Uterus (tissue), 2 donors: ENCODE measurements around the gene CCN5.

Experiments
- POLR2A ChIP-seq, 2 donors: fragments of 450-650 bp; IDR thresholded peaks; one replicate each; pipeline ENCODE4 v1.6.1; 2016; ENCODE audit warnings: antibody characterized with exemption in 2 of 2, mild to moderate bottlenecking in 1 of 2, moderate library complexity in 1 of 2
- TF ChIP-seq, protein P1 (sequence below), 4 experiments: fragments of 200-600 bp in 2 of 4; fragments of 450-650 bp in 2 of 4; sonication (generic) in 2 of 4; IDR thresholded peaks; one replicate each; pipeline ENCODE4 v1.5.1; 2016 to 2019; ENCODE audit warnings: antibody characterized with exemption in 4 of 4, mild to moderate bottlenecking in 2 of 4, moderate library complexity in 1 of 4

DNA sequence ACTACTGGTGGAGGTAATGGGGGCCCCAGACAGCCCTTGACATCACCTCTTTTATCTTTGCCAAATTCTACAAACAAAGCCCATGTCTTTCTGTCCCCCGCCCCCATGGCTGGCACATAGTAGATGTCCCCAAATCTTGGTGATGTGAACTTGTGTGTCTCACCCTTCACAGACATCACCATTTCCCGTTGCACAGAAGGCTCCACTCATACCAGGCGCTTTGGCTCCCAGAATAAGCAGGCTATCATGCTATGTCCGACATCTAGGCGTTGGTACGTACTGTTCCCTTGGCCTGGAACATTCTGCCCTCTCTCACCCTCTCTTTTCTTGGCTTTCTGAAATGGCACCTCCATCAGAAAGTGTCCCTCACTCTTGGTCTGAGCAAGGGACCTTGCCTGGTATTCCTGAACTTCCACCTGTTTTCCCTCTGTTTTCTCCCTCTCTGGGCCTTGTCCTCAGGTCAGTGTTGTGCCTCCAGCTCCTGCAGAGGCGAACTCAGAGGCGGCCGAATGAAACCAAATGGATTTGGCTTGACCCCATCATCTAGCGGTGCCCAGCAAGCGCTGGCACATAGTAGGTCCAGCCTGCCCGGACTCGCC lies 968 bp upstream of the CCN5 start:
- TF ChIP-seq, protein P1, sequence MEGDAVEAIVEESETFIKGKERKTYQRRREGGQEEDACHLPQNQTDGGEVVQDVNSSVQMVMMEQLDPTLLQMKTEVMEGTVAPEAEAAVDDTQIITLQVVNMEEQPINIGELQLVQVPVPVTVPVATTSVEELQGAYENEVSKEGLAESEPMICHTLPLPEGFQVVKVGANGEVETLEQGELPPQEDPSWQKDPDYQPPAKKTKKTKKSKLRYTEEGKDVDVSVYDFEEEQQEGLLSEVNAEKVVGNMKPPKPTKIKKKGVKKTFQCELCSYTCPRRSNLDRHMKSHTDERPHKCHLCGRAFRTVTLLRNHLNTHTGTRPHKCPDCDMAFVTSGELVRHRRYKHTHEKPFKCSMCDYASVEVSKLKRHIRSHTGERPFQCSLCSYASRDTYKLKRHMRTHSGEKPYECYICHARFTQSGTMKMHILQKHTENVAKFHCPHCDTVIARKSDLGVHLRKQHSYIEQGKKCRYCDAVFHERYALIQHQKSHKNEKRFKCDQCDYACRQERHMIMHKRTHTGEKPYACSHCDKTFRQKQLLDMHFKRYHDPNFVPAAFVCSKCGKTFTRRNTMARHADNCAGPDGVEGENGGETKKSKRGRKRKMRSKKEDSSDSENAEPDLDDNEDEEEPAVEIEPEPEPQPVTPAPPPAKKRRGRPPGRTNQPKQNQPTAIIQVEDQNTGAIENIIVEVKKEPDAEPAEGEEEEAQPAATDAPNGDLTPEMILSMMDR (IDR thresholded peaks at IDR 0.05) = no peak
- TF ChIP-seq POLR2A (IDR thresholded peaks at IDR 0.05) = no peak
